DOHH2 (cell line): ENCODE data around the gene INPP4B.

Experiments
- H3F3A ChIP-seq: fragments of 200-600 bp; sonication (generic), shearing (Covaris generic); 2 replicates; pipeline ENCODE4 v1.6.0; 2016; ENCODE audit warnings: antibody characterized with exemption, mild to moderate bottlenecking; ENCODE audit not compliant: control insufficient read depth, insufficient read depth
- H3K27ac ChIP-seq: fragments of 200-600 bp; sonication (generic); 2 replicates; pipeline ENCODE4 v1.5.1; 2014; ENCODE audit warnings: low read depth, mild to moderate bottlenecking, low read length, moderate library complexity
- H3K27me3 ChIP-seq: fragments of 200-600 bp; sonication (generic); 2 replicates; pipeline ENCODE4 v1.6.1; 2014; ENCODE audit warnings: mild to moderate bottlenecking, low read length, mixed read lengths; ENCODE audit not compliant: control insufficient read depth
- H3K36me3 ChIP-seq: fragments of 200-600 bp; sonication (generic); 2 replicates; pipeline ENCODE4 v1.6.1; 2014; ENCODE audit warnings: mild to moderate bottlenecking, low read length, moderate library complexity, mixed read lengths; ENCODE audit not compliant: control insufficient read depth
- H3K4me1 ChIP-seq: fragments of 200-600 bp; sonication (generic); 2 replicates; pipeline ENCODE4 v1.6.1; 2014; ENCODE audit warnings: mild to moderate bottlenecking, low read length, mixed read lengths; ENCODE audit not compliant: control insufficient read depth
- H3K4me2 ChIP-seq: fragments of 200-600 bp; sonication (generic); 2 replicates; pipeline ENCODE4 v1.6.0; 2014; ENCODE audit warnings: mild to moderate bottlenecking, low read length, moderate library complexity
- H3K4me3 ChIP-seq: fragments of 200-600 bp; sonication (generic); 2 replicates; pipeline ENCODE4 v1.5.1; 2014; ENCODE audit warnings: mild to moderate bottlenecking, low read length, mixed read lengths
- H3K79me2 ChIP-seq: fragments of 200-600 bp; sonication (generic); 2 replicates; pipeline ENCODE4 v1.6.1; 2014; ENCODE audit warnings: mild to moderate bottlenecking, low read length, mixed read lengths; ENCODE audit not compliant: control insufficient read depth
- H3K9me2 ChIP-seq: fragments of 200-600 bp; sonication (generic); replicated peaks from 2 replicates; pipeline ENCODE4 v1.6.1; 2014; ENCODE audit warnings: mild to moderate bottlenecking, low read length, mixed read lengths; ENCODE audit not compliant: control insufficient read depth
- H3K9me3 ChIP-seq: fragments of 200-600 bp; sonication (generic); 2 replicates; pipeline ENCODE4 v1.6.1; 2014; ENCODE audit warnings: antibody characterized with exemption, low read length, mixed read lengths; ENCODE audit not compliant: control insufficient read depth, insufficient read depth
- H4K20me1 ChIP-seq: fragments of 200-600 bp; sonication (generic); 2 replicates; pipeline ENCODE4 v1.6.0; 2014; ENCODE audit warnings: low read depth, mild to moderate bottlenecking, antibody characterized with exemption, low read length, moderate library complexity; ENCODE audit not compliant: control insufficient read depth, insufficient read depth
- EZH2phosphoT487 ChIP-seq: fragments of 200-600 bp; sonication (generic); IDR thresholded peaks from 2 replicates; pipeline ENCODE4 v1.6.1; 2017; ENCODE audit warnings: borderline replicate concordance, mild to moderate bottlenecking, antibody characterized with exemption, low read length, moderate library complexity, mixed read lengths
- TF ChIP-seq, protein P1 (sequence below): fragments of 200-600 bp; sonication (generic); IDR thresholded peaks from one replicate; pipeline ENCODE4 v1.5.1; 2014; ENCODE audit warnings: antibody characterized with exemption, mild to moderate bottlenecking, low read depth, low read length; ENCODE audit not compliant: poor library complexity, severe bottlenecking

The INPP4B gene

DNA sequence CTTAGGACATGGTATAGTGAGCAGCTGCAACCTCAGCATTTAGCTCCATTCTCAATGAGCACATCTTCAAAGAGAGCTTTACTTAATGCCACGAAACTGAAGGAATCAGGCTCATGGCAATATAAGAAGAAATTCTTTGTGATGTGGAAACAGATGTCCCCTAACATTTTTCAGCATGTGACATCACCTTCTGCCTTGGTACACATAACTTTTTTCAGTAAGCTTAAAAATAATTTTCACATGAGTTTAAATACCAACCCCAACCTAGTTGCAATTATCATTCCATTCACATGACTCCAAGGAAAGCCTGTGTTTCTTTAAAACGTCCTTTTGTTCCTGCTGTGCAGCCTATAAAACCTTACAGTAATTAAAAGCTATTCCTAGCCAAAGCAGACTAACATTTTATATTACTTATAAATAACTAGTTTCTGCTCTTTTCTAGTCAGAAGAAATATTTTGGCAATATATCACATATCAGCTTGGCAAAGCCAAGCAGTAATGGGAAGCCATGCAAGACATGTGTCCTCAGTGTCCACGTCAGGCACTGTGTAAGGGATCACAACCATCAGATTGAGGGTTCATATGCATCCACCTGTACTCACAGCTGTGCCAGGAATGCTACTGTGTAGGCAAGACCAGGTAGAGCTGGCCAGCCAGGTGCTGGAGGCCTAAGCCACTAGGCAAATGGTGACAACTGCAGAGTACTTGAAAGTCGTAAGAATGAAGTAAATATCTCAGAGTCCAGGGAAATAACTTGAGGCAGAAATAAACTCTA, 466.6 kb downstream of the INPP4B start:
- TF ChIP-seq, protein P1, sequence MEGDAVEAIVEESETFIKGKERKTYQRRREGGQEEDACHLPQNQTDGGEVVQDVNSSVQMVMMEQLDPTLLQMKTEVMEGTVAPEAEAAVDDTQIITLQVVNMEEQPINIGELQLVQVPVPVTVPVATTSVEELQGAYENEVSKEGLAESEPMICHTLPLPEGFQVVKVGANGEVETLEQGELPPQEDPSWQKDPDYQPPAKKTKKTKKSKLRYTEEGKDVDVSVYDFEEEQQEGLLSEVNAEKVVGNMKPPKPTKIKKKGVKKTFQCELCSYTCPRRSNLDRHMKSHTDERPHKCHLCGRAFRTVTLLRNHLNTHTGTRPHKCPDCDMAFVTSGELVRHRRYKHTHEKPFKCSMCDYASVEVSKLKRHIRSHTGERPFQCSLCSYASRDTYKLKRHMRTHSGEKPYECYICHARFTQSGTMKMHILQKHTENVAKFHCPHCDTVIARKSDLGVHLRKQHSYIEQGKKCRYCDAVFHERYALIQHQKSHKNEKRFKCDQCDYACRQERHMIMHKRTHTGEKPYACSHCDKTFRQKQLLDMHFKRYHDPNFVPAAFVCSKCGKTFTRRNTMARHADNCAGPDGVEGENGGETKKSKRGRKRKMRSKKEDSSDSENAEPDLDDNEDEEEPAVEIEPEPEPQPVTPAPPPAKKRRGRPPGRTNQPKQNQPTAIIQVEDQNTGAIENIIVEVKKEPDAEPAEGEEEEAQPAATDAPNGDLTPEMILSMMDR, result no peak
- TF ChIP-seq EZH2phosphoT487, result no peak
- Histone ChIP-seq H4K20me1 (no peaks in the 10 kb centered on the region), H3K79me2 (no peaks in the 10 kb centered on the region), H3K36me3 (no peaks in the 10 kb centered on the region), H3K9me2 (no peaks in the 10 kb centered on the region), H3F3A (no peaks in the 10 kb centered on the region), H3K9me3 (no peaks in the 10 kb centered on the region), H3K4me2 (no peak overlapping the region), H3K4me1 (no peaks in the 10 kb centered on the region), H3K27ac (no peak overlapping the region), H3K4me3 (no peak overlapping the region), H3K27me3 (no peaks in the 10 kb centered on the region)

DNA sequence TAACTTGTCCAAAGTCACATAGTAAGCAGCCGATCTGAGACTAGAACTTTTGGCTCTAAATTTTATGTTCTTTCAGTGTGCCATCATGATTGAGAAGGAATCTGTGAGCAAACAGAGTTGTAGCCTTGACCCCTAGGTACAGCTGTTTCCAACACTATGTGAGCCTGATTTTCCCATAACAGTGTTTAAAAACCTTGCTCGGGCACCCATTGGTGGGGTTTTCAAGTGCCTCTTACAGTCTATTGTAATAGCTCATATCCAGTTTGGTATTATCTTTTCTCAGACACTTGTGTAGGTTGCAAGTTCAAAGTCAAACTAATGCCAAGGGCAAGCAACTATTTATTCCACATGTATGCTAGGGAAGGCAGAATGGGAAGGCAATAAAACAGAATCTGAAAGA, 467.9 kb downstream of the INPP4B start:
- TF ChIP-seq EZH2phosphoT487, result no peak
- TF ChIP-seq, protein P1, result no peak
- Histone ChIP-seq H3K36me3 (no peaks in the 10 kb centered on the region), H3K9me2 (no peaks in the 10 kb centered on the region), H3F3A (no peaks in the 10 kb centered on the region), H3K27me3 (no peaks in the 10 kb centered on the region), H3K4me1 (no peaks in the 10 kb centered on the region), H3K4me2 (no peak overlapping the region), H3K27ac (no peak overlapping the region), H4K20me1 (no peaks in the 10 kb centered on the region), H3K79me2 (no peaks in the 10 kb centered on the region), H3K9me3 (no peaks in the 10 kb centered on the region), H3K4me3 (no peak overlapping the region)

DNA sequence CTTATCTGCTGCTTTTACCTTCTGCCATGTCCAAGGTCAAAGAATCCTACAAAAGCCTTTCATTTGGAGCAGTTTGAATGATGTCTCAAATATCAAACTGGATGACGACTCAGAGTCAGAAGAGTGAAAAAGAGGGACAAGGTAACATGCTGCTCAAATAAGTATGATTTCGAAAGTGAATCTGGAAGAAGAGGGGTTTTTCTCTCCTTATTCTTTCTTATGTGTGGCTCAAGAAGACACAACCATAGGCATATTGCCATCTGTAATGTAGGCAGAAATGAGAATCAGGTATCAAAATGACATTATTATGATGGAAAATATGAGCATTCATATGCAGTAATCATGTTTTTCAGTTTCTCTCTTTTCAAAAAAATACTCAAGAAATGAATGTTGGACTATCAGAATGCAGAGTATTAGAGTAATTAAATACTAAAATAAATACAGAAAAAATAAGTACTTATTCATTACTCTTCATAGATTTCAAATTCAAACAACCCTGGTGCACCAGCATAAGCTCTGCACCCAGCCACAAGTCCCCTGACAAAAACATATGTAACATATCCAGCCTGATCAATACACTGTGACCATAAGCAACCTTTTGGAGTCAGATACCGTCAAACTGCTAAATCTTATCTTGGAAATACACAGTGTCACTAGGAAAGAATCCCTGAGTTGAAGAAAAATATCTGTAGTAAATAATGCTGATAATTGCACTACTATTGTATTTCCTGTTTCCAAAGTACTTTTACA, 468.6 kb downstream of the INPP4B start:
- no peaks in the 10 kb centered on the region for H3K4me1 ChIP-seq
- H3K4me2 ChIP-seq, result no peak overlapping the region
- no peaks in the 10 kb centered on the region for H3K79me2 ChIP-seq
- no peak overlapping the region for H3K27ac ChIP-seq
- no peaks in the 10 kb centered on the region for H3K9me2 ChIP-seq
- no peaks in the 10 kb centered on the region for H3F3A ChIP-seq
- H3K36me3 ChIP-seq, result no peaks in the 10 kb centered on the region
- H3K27me3 ChIP-seq, result no peaks in the 10 kb centered on the region
- no peak for TF ChIP-seq EZH2phosphoT487
- TF ChIP-seq, protein P1, result no peak
- no peak overlapping the region for H3K4me3 ChIP-seq
- no peaks in the 10 kb centered on the region for H3K9me3 ChIP-seq
- H4K20me1 ChIP-seq, result no peaks in the 10 kb centered on the region
